ENCODE measurements around the gene SMOC1. TPM values are rescaled to one million over a fixed set of nuclear protein-coding genes. Genes with fewer than 3 reads are reported as not detected.

The SMOC1 gene
- total RNA-seq, 1 experiment from 2014 or later: 3.1 TPM

GRCh38 chr14:70045310-70045709 lies 166.1 kb downstream of the SMOC1 start:
- in situ Hi-C loops (cut with HindIII; ENCODE audit: low pct_unique_long_range_greater_than_20kb, low sequenced_read_pairs): no loop called here
- no peak for DNase-seq (ENCODE audit: low read depth)

GRCh38 chr14:70045844-70046535 lies 166.8 kb downstream of the SMOC1 start:
- no peak for DNase-seq (ENCODE audit: low read depth)
- in situ Hi-C loops (cut with HindIII; ENCODE audit: low pct_unique_long_range_greater_than_20kb, low sequenced_read_pairs): no loop called here

- in situ Hi-C loops (cut with HindIII; ENCODE audit: low pct_unique_long_range_greater_than_20kb, low sequenced_read_pairs): no loop called here
- DNase-seq (ENCODE audit: low read depth): no peak
Observed at GRCh38 chr14:70047598-70048312, 168.5 kb downstream of the SMOC1 start.

- in situ Hi-C loops (cut with HindIII; ENCODE audit: low pct_unique_long_range_greater_than_20kb, low sequenced_read_pairs): no loop called here
- DNase-seq (ENCODE audit: low read depth): no peak
Observed at GRCh38 chr14:70048313-70048654, 169.1 kb downstream of the SMOC1 start.

GRCh38 chr14:70049605-70050004 lies 170.4 kb downstream of the SMOC1 start:
- in situ Hi-C loops (cut with HindIII; ENCODE audit: low pct_unique_long_range_greater_than_20kb, low sequenced_read_pairs): no loop called here
- no peak for DNase-seq (ENCODE audit: low read depth)

GRCh38 chr14:70050136-70050535 lies 170.9 kb downstream of the SMOC1 start:
- in situ Hi-C loops (cut with HindIII; ENCODE audit: low pct_unique_long_range_greater_than_20kb, low sequenced_read_pairs): no loop called here
- no peak for DNase-seq (ENCODE audit: low read depth)

- in situ Hi-C loops (cut with HindIII; ENCODE audit: low pct_unique_long_range_greater_than_20kb, low sequenced_read_pairs): no loop called here
- DNase-seq (ENCODE audit: low read depth): no peak
Observed at GRCh38 chr14:70052990-70053389, 173.8 kb downstream of the SMOC1 start.

GRCh38 chr14:70057519-70058136 lies 178.4 kb downstream of the SMOC1 start:
- DNase-seq (ENCODE audit: low read depth): no peak
- in situ Hi-C loops (cut with HindIII; ENCODE audit: low pct_unique_long_range_greater_than_20kb, low sequenced_read_pairs): no loop called here

GRCh38 chr14:70059545-70059944 lies 180.3 kb downstream of the SMOC1 start:
- DNase-seq (ENCODE audit: low read depth): no peak
- in situ Hi-C loops (cut with HindIII; ENCODE audit: low pct_unique_long_range_greater_than_20kb, low sequenced_read_pairs): no loop called here

- in situ Hi-C loops (cut with HindIII; ENCODE audit: low pct_unique_long_range_greater_than_20kb, low sequenced_read_pairs): no loop called here
- peak; percentile 10 for DNase-seq (ENCODE audit: low read depth)
Observed at GRCh38 chr14:70061108-70061507, 181.9 kb downstream of the SMOC1 start.

GRCh38 chr14:70064136-70064865 lies 185.1 kb downstream of the SMOC1 start:
- DNase-seq (ENCODE audit: low read depth): no peak
- in situ Hi-C loops (cut with HindIII; ENCODE audit: low pct_unique_long_range_greater_than_20kb, low sequenced_read_pairs): no loop called here

GRCh38 chr14:70067810-70068209 lies 188.6 kb downstream of the SMOC1 start:
- DNase-seq (ENCODE audit: low read depth): no peak

GRCh38 chr14:70069186-70069585 lies 190.0 kb downstream of the SMOC1 start:
- no peak for DNase-seq (ENCODE audit: low read depth)
- in situ Hi-C loops (cut with HindIII; ENCODE audit: low pct_unique_long_range_greater_than_20kb, low sequenced_read_pairs): no loop called here

More at GRCh38 chr14:70067810-70068209, 188.6 kb downstream of the SMOC1 start:
- in situ Hi-C loops (cut with HindIII; ENCODE audit: low pct_unique_long_range_greater_than_20kb, low sequenced_read_pairs): no loop called here

GRCh38 chr14:70073924-70074566 lies 194.8 kb downstream of the SMOC1 start:
- peak; percentile 16 for DNase-seq (ENCODE audit: low read depth)
- in situ Hi-C loops (cut with HindIII; ENCODE audit: low pct_unique_long_range_greater_than_20kb, low sequenced_read_pairs): no loop called here

- in situ Hi-C loops (cut with HindIII; ENCODE audit: low pct_unique_long_range_greater_than_20kb, low sequenced_read_pairs): no loop called here
- DNase-seq (ENCODE audit: low read depth): no peak
Observed at GRCh38 chr14:70077005-70077404, 197.8 kb downstream of the SMOC1 start.

GRCh38 chr14:70077720-70078119 lies 198.5 kb downstream of the SMOC1 start:
- in situ Hi-C loops (cut with HindIII; ENCODE audit: low pct_unique_long_range_greater_than_20kb, low sequenced_read_pairs): no loop called here

GRCh38 chr14:70078329-70078728 lies 199.1 kb downstream of the SMOC1 start:
- in situ Hi-C loops (cut with HindIII; ENCODE audit: low pct_unique_long_range_greater_than_20kb, low sequenced_read_pairs): no loop called here
- no peak for DNase-seq (ENCODE audit: low read depth)

More at GRCh38 chr14:70077720-70078119, 198.5 kb downstream of the SMOC1 start:
- no peak for DNase-seq (ENCODE audit: low read depth)

- DNase-seq (ENCODE audit: low read depth): no peak
- in situ Hi-C loops (cut with HindIII; ENCODE audit: low pct_unique_long_range_greater_than_20kb, low sequenced_read_pairs): no loop called here
Observed at GRCh38 chr14:70080076-70080475, 200.9 kb downstream of the SMOC1 start.
